GM23338 (cell line): ENCODE measurements around the gene POLR3K. TPM values are rescaled to one million over a fixed set of nuclear protein-coding genes. Genes with fewer than 3 reads are reported as not detected.

Experiments
- ATAC-seq: fragments of 200-7000 bp; cut with Tn5 transposase; 3 replicates; pipeline ENCODE4 v1.9.1; 2020
- DNase-seq: peaks from one replicate; pipeline ENCODE4 v3.0.0-alpha.2; 2015; ENCODE audit warnings: low spot score
- H2AFZ ChIP-seq: fragments of 200-600 bp; sonication (generic); 2 replicates; pipeline ENCODE4 v1.8.0; 2016; ENCODE audit warnings: antibody characterized with exemption, mild to moderate bottlenecking, moderate library complexity
- H3F3A ChIP-seq: fragments of 200-600 bp; sonication (generic); replicated peaks from 2 replicates; pipeline ENCODE4 v1.8.0; 2017; ENCODE audit warnings: antibody characterized with exemption, mixed run types, low read depth
- H3K27ac ChIP-seq: fragments of 200-600 bp; sonication (generic); 2 replicates; pipeline ENCODE4 v1.6.1; 2016; ENCODE audit warnings: low read depth
- H3K27me3 ChIP-seq: fragments of 200-600 bp; sonication (generic); 2 replicates; pipeline ENCODE4 v1.8.0; 2016; ENCODE audit warnings: mild to moderate bottlenecking, mixed run types, moderate library complexity; ENCODE audit not compliant: insufficient read depth
- H3K36me3 ChIP-seq: fragments of 200-600 bp; sonication (generic); 2 replicates; pipeline ENCODE4 v1.8.0; 2016; ENCODE audit warnings: mild to moderate bottlenecking; ENCODE audit not compliant: insufficient read depth
- H3K4me1 ChIP-seq: fragments of 200-600 bp; sonication (generic); 2 replicates; pipeline ENCODE4 v1.8.0; 2016; ENCODE audit warnings: mild to moderate bottlenecking, moderate library complexity; ENCODE audit not compliant: insufficient read depth
- H3K4me2 ChIP-seq: fragments of 200-600 bp; sonication (generic); 2 replicates; pipeline ENCODE4 v1.7.1; 2017; ENCODE audit warnings: mixed run types
- H3K4me3 ChIP-seq: fragments of 200-600 bp; sonication (generic); 2 replicates; pipeline ENCODE4 v1.6.1; 2016; ENCODE audit warnings: mixed run types
- H3K79me2 ChIP-seq: fragments of 200-600 bp; sonication (generic); replicated peaks from 2 replicates; pipeline ENCODE4 v1.8.0; 2017; ENCODE audit warnings: mild to moderate bottlenecking; ENCODE audit not compliant: insufficient read depth
- H3K9me2 ChIP-seq: fragments of 200-600 bp; sonication (generic); 2 replicates; pipeline ENCODE4 v1.8.0; 2017; ENCODE audit not compliant: insufficient read depth
- H4K20me1 ChIP-seq: fragments of 200-600 bp; sonication (generic); replicated peaks from 2 replicates; pipeline ENCODE4 v1.8.0; 2017; ENCODE audit warnings: mild to moderate bottlenecking; ENCODE audit not compliant: insufficient read depth
- H3K27ac Mint-ChIP-seq: 2 replicates; pipeline ENCODE4 v1.8.0; 2020; ENCODE audit warnings: inconsistent platforms, mild to moderate bottlenecking, moderate library complexity, mixed read lengths
- H3K27me3 Mint-ChIP-seq: 3 replicates; pipeline ENCODE4 v1.8.0; 2022; ENCODE audit warnings: low read depth, mild to moderate bottlenecking, moderate library complexity, mixed read lengths, inconsistent platforms; ENCODE audit not compliant: insufficient read depth, poor library complexity
- H3K36me3 Mint-ChIP-seq: 3 replicates; pipeline ENCODE4 v1.8.0; 2021; ENCODE audit warnings: low read depth, mild to moderate bottlenecking, inconsistent platforms, moderate library complexity, mixed read lengths
- H3K4me1 Mint-ChIP-seq: 3 replicates; pipeline ENCODE4 v1.8.0; 2020; ENCODE audit warnings: mild to moderate bottlenecking, inconsistent platforms, mixed read lengths
- H3K4me3 Mint-ChIP-seq: 3 replicates; pipeline ENCODE4 v1.8.0; 2021; ENCODE audit warnings: moderate library complexity, mild to moderate bottlenecking, inconsistent platforms, mixed read lengths
- H3K9me3 Mint-ChIP-seq: 3 replicates; pipeline ENCODE4 v1.8.0; 2020; ENCODE audit warnings: moderate library complexity, mild to moderate bottlenecking, inconsistent platforms, mixed read lengths
- CTCF ChIP-seq, 2 experiments: fragments of 200-600 bp in 1 of 2; sonication (generic) in 1 of 2; conservative IDR thresholded peaks; 2 replicates each; pipeline versions ENCODE4 v1.5.1 to v1.6.1; 2016 to 2017; ENCODE audit warnings: antibody characterized with exemption in 2 of 2, low read depth in 2 of 2, mild to moderate bottlenecking in 2 of 2, moderate library complexity in 1 of 2
- ETS1 ChIP-seq: IDR thresholded peaks from 2 replicates; pipeline ENCODE4 v1.6.1; 2016; ENCODE audit warnings: antibody characterized with exemption
- EZH2 ChIP-seq: fragments of 200-600 bp; sonication (generic); IDR thresholded peaks from one replicate; pipeline ENCODE4 v1.8.0; 2017; ENCODE audit warnings: antibody characterized with exemption, mild to moderate bottlenecking, low read depth; ENCODE audit not compliant: unreplicated experiment
- EZH2phosphoT487 ChIP-seq: fragments of 200-600 bp; sonication (generic); IDR thresholded peaks from one replicate; pipeline ENCODE4 v1.8.1; 2018; ENCODE audit warnings: antibody characterized with exemption; ENCODE audit not compliant: unreplicated experiment
- NANOG ChIP-seq: IDR thresholded peaks from 2 replicates; pipeline ENCODE4 v1.6.1; 2016; ENCODE audit warnings: antibody characterized with exemption, borderline replicate concordance
- POLR2AphosphoS5 ChIP-seq: IDR thresholded peaks from 2 replicates; pipeline ENCODE4 v1.6.1; 2016; ENCODE audit warnings: antibody characterized with exemption, low read depth
- ZNF114 ChIP-seq: fragments of 250-450 bp; sonication (Bioruptor Pico); IDR thresholded peaks from 2 replicates; pipeline ENCODE4 v1.5.0; 2020; ENCODE audit warnings: mild to moderate bottlenecking, moderate library complexity
- ZNF462 ChIP-seq: fragments of 250-450 bp; sonication (Bioruptor Pico); IDR thresholded peaks from 2 replicates; pipeline ENCODE4 v1.5.0; 2020; ENCODE audit warnings: mild to moderate bottlenecking, moderate library complexity
- polyA plus RNA-seq: library from polyadenylated mRNA; unstranded; fragments of >200 nt; fragmentation: Nextera tagmentation; extraction: Ambion mirVana; gene quantifications from 2 replicates; pipeline ENCODE4 v1.2.1, GENCODE V29; 2016
- total RNA-seq: library from RNA; depleted of rRNA; stranded (reverse); fragments of >200 nt; shearing (Covaris generic); gene quantifications from 2 replicates; pipeline ENCODE4 v1.2.3, GENCODE V29; 2014

Gene POLR3K
- total and polyA plus RNA-seq, 2 experiments from 2014 or later: 17.8 to 58.5 TPM

- no peak for TF ChIP-seq CTCF (conservative IDR thresholded peaks at IDR 0.05; ENCODE audit: low read depth in 2 of 2)
Observed at GRCh38 chr16:45454-45853, 8.0 kb downstream of the POLR3K start (continued).

GRCh38 chr16:44655-45054 is 8.8 kb downstream of the POLR3K start:
- TF ChIP-seq POLR2AphosphoS5 (no peak), NANOG (no peak), EZH2 (no peak), EZH2phosphoT487 (no peak), ZNF114 (CRISPR knock-in tag) (no peak), ZNF462 (CRISPR knock-in tag) (no peak), ETS1 (no peak)
- Histone ChIP-seq H3F3A (0 out of 2 replicates have a peak, but pooled peaks cover 11% of the 10 kb centered on the region), H4K20me1 (peaks cover 10% of the 10 kb centered on the region), H3K4me1 (no peaks in the 10 kb centered on the region), H3K27me3 (no peaks in the 10 kb centered on the region), H2AFZ (no peak overlapping the region), H3K9me2 (no peaks in the 10 kb centered on the region), H3K79me2 (peaks cover 18% of the 10 kb centered on the region), H3K27ac (no peak overlapping the region), H3K4me2 (no peak overlapping the region), H3K4me3 (no peak overlapping the region), H3K36me3 (peaks cover 46% of the 10 kb centered on the region)
- Mint-ChIP-seq H3K27me3 (no peaks in the 10 kb centered on the region), H3K4me3 (no peak overlapping the region), H3K36me3 (peaks cover 82% of the 10 kb centered on the region), H3K27ac (no peak overlapping the region), H3K4me1 (no peaks in the 10 kb centered on the region), H3K9me3 (no peaks in the 10 kb centered on the region)
- DNase-seq: no peak
- ATAC-seq: no peak
